Stomach (tissue), 4 donors: ENCODE data around the gene FOXL2.

Experiments
- CTCF ChIP-seq, 7 experiments: fragments of 450-650 bp in 4 of 7; fragments of 200-600 bp in 3 of 7; sonication (generic) in 3 of 7; IDR thresholded peaks; one replicate each; pipeline ENCODE4 v1.5.1; 2016 to 2019; ENCODE audit warnings: antibody characterized with exemption in 7 of 7, control low read depth in 2 of 7, mild to moderate bottlenecking in 1 of 7
- EP300 ChIP-seq: sonication (generic); formaldehyde crosslinking; IDR thresholded peaks from one replicate; pipeline ENCODE4 v1.6.1; 2017; ENCODE audit warnings: antibody characterized with exemption
- POLR2AphosphoS5 ChIP-seq, 3 donors: sonication (generic); formaldehyde crosslinking; IDR thresholded peaks; one replicate each; pipeline ENCODE4 v1.6.1; 2016; ENCODE audit warnings: antibody characterized with exemption in 3 of 3

GRCh38 chr3:138984816-138985215 lies 37.9 kb upstream of the FOXL2 start:
- TF ChIP-seq CTCF (IDR thresholded peaks at IDR 0.05) (no peak), POLR2AphosphoS5 (IDR thresholded peaks at IDR 0.05) (no peak), EP300 (no peak)
